Retinal pigment epithelial cell (primary cell): Measurements from ENCODE around the gene EFCAB11.

Experiments
- DNase-seq: peaks from one replicate; pipeline ENCODE4 v3.0.0-alpha.2; 2010; ENCODE audit warnings: low read depth
- H3K4me3 ChIP-seq: 2 replicates; pipeline ENCODE4 v1.5.1; 2011; ENCODE audit warnings: mild to moderate bottlenecking, low read length, control low read depth, moderate library complexity
- TF ChIP-seq, protein P1 (sequence below): conservative IDR thresholded peaks from 2 replicates; pipeline ENCODE4 v1.5.1; 2011; ENCODE audit warnings: low read depth, low read length, control low read depth, inconsistent platforms

Gene EFCAB11

DNA sequence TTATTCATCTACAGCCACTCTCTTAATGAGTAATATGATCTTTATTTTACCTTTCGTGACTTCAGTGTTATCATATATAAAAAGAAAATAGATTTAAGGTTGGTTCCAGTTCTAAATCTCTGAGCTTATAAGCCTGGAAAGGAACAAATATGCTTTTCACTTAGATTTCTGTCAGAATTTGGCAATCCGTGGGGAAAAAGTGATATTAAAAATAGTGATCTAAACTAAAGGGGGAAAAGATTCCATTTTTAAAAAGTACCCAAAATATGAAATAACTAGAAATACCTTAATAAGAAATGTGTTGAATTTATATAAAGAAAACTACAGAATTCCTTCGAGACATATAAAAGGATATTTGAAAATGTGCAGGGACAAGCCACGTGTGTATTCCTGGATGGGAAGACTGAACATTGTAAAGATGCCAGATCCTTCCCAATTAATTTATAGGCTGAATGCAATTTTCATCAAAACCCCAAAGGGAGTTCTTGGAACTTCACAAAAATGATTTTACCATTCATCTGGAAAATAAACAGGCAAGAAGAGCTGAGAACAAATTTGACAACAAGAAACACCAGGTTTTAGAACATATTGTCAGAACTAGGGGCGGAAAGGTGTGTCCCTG lies 142.5 kb downstream of the EFCAB11 start:
- H3K4me3 ChIP-seq: no peak overlapping the region
- DNase-seq: no peak
- TF ChIP-seq, protein P1, sequence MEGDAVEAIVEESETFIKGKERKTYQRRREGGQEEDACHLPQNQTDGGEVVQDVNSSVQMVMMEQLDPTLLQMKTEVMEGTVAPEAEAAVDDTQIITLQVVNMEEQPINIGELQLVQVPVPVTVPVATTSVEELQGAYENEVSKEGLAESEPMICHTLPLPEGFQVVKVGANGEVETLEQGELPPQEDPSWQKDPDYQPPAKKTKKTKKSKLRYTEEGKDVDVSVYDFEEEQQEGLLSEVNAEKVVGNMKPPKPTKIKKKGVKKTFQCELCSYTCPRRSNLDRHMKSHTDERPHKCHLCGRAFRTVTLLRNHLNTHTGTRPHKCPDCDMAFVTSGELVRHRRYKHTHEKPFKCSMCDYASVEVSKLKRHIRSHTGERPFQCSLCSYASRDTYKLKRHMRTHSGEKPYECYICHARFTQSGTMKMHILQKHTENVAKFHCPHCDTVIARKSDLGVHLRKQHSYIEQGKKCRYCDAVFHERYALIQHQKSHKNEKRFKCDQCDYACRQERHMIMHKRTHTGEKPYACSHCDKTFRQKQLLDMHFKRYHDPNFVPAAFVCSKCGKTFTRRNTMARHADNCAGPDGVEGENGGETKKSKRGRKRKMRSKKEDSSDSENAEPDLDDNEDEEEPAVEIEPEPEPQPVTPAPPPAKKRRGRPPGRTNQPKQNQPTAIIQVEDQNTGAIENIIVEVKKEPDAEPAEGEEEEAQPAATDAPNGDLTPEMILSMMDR: no peak

DNA sequence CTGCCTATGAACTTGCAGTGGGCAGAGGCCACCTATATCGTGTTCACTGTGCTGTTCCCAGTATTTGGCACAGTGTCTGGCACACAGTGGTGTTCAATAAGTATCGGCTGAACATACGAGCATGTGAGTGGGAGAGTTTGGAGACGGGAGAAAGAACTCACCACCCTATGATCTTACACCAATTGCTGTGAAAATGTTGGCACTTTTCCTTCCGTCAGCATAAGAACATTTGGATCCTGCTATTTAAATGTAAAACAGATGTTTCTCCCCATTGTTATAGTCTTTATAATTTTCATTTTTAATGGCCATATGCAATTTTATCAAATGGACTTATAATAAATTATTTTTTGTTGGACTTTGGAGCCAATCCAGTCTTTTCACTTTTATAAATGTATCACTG lies 144.4 kb downstream of the EFCAB11 start:
- H3K4me3 ChIP-seq: no peak overlapping the region
- DNase-seq: no peak
- TF ChIP-seq, protein P1: no peak

DNA sequence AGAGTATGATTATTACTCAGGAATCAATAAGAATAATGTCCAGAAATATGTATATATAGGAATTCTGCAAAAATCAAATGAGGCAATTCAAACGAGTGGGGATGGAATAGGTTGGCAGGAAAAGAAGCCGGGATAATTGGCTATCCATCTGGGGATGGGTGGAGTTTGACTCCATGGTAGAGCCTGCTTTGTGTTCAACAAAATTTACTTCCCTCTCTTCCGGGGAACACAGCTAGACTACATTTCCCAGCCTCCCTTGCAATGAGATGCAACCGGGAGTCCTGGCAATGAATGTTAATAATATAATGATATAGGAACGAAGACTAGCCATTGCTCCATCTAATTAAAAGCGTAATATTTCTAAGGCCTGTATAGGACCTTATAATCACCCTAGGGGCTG lies 146.6 kb downstream of the EFCAB11 start:
- no peak overlapping the region for H3K4me3 ChIP-seq
- TF ChIP-seq, protein P1: no peak
- DNase-seq: no peak

DNA sequence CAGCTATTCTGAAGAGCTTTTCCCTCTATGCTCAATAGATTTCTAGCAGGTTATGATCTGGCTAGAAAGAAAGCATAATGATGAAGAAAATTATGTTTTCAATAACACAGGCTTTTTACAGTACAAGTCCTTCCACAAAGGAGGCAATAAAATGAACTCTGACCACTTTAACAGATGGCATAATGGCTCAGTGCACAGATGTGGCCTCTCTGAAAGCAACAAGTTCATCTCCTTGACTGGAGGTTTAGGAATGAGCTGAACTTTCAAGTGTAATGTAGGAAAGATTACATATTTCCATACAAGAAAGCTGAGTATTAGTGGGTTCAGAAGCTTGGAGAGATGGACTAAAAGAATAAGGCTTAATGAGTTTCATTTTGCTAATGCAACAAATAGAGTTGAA lies 147.4 kb downstream of the EFCAB11 start:
- TF ChIP-seq, protein P1: no peak
- no peak for DNase-seq
- H3K4me3 ChIP-seq: no peak overlapping the region

DNA sequence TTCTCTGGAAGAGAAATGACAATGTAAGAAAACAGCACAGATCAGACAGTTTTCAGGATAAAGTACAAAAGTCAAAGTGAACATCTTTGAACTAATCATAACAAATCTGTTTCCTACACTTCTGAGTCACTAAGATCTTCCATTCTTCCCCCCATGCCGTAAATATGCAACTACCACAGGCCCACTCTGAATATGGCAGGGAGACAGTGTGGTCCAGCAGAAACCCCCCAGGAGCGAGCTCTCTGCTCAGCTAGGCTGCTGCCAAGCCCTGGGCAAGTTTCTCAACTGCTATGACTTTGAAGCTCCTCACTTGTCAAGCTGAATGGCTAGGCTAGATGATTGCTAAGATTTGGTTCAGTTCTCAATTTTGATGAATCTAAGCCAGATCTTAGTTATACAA lies 148.1 kb downstream of the EFCAB11 start:
- H3K4me3 ChIP-seq: no peak overlapping the region
- no peak for DNase-seq
- TF ChIP-seq, protein P1: no peak

DNA sequence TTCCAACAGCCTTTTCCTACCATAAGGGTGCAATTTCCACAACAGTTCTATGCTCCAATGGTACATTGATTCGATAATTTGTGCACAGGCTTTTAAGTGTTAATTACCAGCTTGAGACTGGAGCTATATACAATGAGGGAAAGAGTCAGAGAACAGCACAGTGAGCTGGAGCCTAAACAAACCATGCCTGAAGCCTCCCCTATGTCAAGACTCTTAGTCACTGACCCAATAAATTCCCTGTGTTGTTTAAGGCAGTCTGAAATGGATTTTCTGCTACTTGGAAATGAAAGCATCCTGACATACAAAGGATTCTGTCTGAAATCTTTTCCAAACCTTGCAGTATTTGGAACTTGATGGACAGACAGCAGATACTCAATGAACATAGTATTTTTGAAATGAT lies 149.0 kb downstream of the EFCAB11 start:
- TF ChIP-seq, protein P1: no peak
- no peak for DNase-seq
- H3K4me3 ChIP-seq: no peak overlapping the region

DNA sequence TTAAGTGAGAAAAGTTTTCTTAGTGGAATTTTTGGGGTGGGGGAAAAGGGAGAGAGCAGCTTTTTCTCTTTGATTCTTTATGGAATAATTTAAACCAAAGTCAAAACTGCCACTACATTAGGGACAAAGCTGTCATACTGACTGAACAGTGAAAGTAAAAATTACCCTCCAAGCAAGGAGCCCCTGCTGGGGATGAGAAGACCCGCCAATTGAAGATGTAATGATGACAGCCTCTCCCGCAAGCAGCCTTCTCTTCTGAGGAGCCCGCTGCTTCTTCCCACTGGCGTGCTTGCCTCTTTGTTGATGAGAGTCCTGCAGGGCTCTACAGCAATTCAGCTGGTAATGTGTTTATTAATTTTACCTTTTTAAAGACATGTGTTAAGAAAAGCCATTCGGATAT lies 151.0 kb downstream of the EFCAB11 start:
- no peak overlapping the region for H3K4me3 ChIP-seq
- no peak for DNase-seq
- TF ChIP-seq, protein P1: no peak
